ENCODE measurements around the gene CNTNAP2. TPM values are rescaled to one million over a fixed set of nuclear protein-coding genes. Genes with fewer than 3 reads are reported as not detected.
A peak's percentile ranks its signal among the peaks of the same experiment; 100 is the strongest.

The CNTNAP2 gene
- total and polyA plus RNA-seq, 9 of the 15 experiments (the other 6 are each of a cell fraction or from before 2014, with no cell fraction given), result 0.04 to 0.62 (median 0.09) TPM; not detected in 4

DNA sequence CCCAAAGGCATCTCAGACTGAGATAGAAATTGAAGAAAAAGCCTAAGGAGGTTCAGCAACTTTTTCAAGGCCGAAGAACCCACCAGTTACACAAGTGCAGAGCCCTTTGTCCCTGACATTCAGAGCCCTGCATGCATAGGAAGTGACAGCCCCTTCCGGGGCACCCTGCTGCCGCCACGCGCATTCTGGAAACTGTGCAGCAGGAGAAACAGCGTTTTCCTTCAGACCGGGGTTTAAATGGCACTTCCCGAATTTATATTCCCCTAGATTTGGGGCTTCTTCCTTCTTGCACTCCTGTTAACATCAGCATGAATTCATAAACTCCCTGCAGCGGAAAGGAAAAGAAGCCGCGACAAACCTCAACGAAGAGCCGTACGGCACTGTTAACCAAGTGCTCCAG lies 2283.5 kb downstream of the CNTNAP2 start:
- H3K79me2 ChIP-seq (ENCODE audit: control insufficient read depth, insufficient read depth, low read length), result no peaks in the 10 kb centered on the region
- no peak overlapping the region for H3K9ac ChIP-seq (ENCODE audit: insufficient read depth in 1 of 2, low read depth in 2 of 2, low read length in 2 of 2)
- ChIA-PET POLR2A (no interaction called here), CTCF (ENCODE audit: low intra/inter-chr PET ratio) (no interaction called here)
- 20% methylated on average over 14 of the region's 14 CpGs for WGBS (ENCODE audit: insufficient coverage, low coverage, missing lambda C conversion rate)
- H3K4me1 ChIP-seq (replicated peaks in 1 of 2; ENCODE audit: control insufficient read depth in 2 of 2, insufficient read depth in 2 of 2, low read length in 2 of 2), result no peaks in the 10 kb centered on the region
- no peak for DNase-seq (ENCODE audit: extremely low read depth in 1 of 4, low spot score in 3 of 4)
- no TSS peak for BruUV-seq (replicated peaks)
- H3K4me3 ChIP-seq, result no peak overlapping the region
- H3K9me1 ChIP-seq (ENCODE audit: control insufficient read depth, insufficient read depth, low read length), result no peaks in the 10 kb centered on the region
- no peaks in the 10 kb centered on the region for H3K36me3 ChIP-seq (ENCODE audit: control insufficient read depth, insufficient read depth, low read length)
- FAIRE-seq, result no peak
- H3K27me3 ChIP-seq (ENCODE audit: control insufficient read depth in 2 of 2, insufficient read depth in 2 of 2, low read length in 2 of 2), result peaks cover 43 to 47% of the 10 kb centered on the region in 2 experiments
- 0 out of 2 replicates have a peak, but pooled peaks cover 5% of the 10 kb centered on the region for H4K20me1 ChIP-seq (replicated peaks; ENCODE audit: control insufficient read depth, insufficient read depth, low read length)
- no peak overlapping the region for H3K27ac ChIP-seq (ENCODE audit: extremely low read depth, low read depth, low read length)
- TF ChIP-seq ELF1 (tag; IDR thresholded peaks at IDR 0.05) (0 out of 2 replicates have a peak, but pooled peaks have one; percentile 47), TCF7L2 (IDR thresholded peaks at IDR 0.05; ENCODE audit: low read depth, low read length) (no peak), LEF1 (IDR thresholded peaks at IDR 0.05) (no peak)
- ATAC-seq, result peak; percentile 46
- H2AFZ ChIP-seq (ENCODE audit: low read depth, low read length), result no peak overlapping the region
- intact Hi-C loops (cut with micrococcal nuclease), result no loop called here
- in situ Hi-C loops (cut with MboI), result no loop called here
- H3K4me2 ChIP-seq (ENCODE audit: insufficient read depth, low read length), result no peak overlapping the region
- no peaks in the 10 kb centered on the region for H3K9me3 ChIP-seq (replicated peaks; ENCODE audit: control insufficient read depth, insufficient read depth, low read depth, low read length)

DNA sequence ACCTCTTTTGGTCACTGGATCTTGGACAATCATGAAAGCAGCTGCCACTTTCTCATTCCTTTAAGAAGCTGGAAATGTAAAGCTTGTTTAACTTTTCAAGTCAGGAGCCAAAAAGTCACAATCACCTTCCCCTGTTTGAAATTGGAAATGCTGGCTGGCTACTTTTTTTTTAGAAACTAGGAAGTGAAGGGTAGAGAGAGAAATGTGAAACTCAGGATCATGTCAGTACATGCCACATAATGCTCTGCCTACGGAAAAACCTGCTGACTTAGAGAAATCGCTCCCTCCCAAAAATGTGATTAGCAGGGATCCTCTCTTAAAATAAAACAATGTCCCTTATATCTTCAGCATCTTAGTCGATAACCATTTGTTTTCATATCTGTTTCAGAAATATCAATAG lies 2285.6 kb downstream of the CNTNAP2 start:
- POLR2A ChIA-PET, result interaction anchor here (0.9 kb wide), 1 partner anchor 28 kb away, joined by 3 read pairs; no protein-coding TSS in a partner anchor
- in situ Hi-C loops (cut with MboI) (no loop called here), intact Hi-C loops (cut with micrococcal nuclease) (no loop called here)
- ATAC-seq (no peak), DNase-seq (ENCODE audit: extremely low read depth in 1 of 4, low spot score in 3 of 4) (no peak), FAIRE-seq (no peak)
- Histone ChIP-seq H3K79me2 (ENCODE audit: control insufficient read depth, insufficient read depth, low read length) (no peaks in the 10 kb centered on the region), H3K4me3 (no peak overlapping the region), H3K27ac (ENCODE audit: extremely low read depth, low read depth, low read length) (no peak overlapping the region), H3K4me1 (replicated peaks in 1 of 2; ENCODE audit: control insufficient read depth in 2 of 2, insufficient read depth in 2 of 2, low read length in 2 of 2) (no peaks in the 10 kb centered on the region), H2AFZ (ENCODE audit: low read depth, low read length) (no peak overlapping the region), H3K9me1 (ENCODE audit: control insufficient read depth, insufficient read depth, low read length) (no peaks in the 10 kb centered on the region), H4K20me1 (replicated peaks; ENCODE audit: control insufficient read depth, insufficient read depth, low read length) (0 out of 2 replicates have a peak, but pooled peaks cover 5% of the 10 kb centered on the region), H3K36me3 (ENCODE audit: control insufficient read depth, insufficient read depth, low read length) (no peaks in the 10 kb centered on the region), H3K9ac (ENCODE audit: insufficient read depth in 1 of 2, low read depth in 2 of 2, low read length in 2 of 2) (no peak overlapping the region), H3K9me3 (replicated peaks; ENCODE audit: control insufficient read depth, insufficient read depth, low read depth, low read length) (no peaks in the 10 kb centered on the region), H3K4me2 (ENCODE audit: insufficient read depth, low read length) (no peak overlapping the region), H3K27me3 (ENCODE audit: control insufficient read depth in 2 of 2, insufficient read depth in 2 of 2, low read length in 2 of 2) (peaks cover 31 to 37% of the 10 kb centered on the region in 2 experiments)
- CTCF ChIA-PET (ENCODE audit: low intra/inter-chr PET ratio), result no interaction called here
- BruUV-seq (replicated peaks), result no TSS peak
- WGBS (ENCODE audit: insufficient coverage, low coverage, missing lambda C conversion rate), result 0% methylated on average over 3 of the region's 3 CpGs
- TF ChIP-seq ZNF197 (CRISPR knock-in tag; IDR thresholded peaks at IDR 0.05; ENCODE audit: low read depth), result no peak
- TF ChIP-seq, protein P1, sequence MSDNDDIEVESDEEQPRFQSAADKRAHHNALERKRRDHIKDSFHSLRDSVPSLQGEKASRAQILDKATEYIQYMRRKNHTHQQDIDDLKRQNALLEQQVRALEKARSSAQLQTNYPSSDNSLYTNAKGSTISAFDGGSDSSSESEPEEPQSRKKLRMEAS (CRISPR knock-in tag; IDR thresholded peaks at IDR 0.05), result no peak
- peak; percentile 35; the same call in 1 of the 2 replicates for TF ChIP-seq C11orf30 (IDR thresholded peaks at IDR 0.05; ENCODE audit: low read depth)
- TF ChIP-seq, protein P2, sequence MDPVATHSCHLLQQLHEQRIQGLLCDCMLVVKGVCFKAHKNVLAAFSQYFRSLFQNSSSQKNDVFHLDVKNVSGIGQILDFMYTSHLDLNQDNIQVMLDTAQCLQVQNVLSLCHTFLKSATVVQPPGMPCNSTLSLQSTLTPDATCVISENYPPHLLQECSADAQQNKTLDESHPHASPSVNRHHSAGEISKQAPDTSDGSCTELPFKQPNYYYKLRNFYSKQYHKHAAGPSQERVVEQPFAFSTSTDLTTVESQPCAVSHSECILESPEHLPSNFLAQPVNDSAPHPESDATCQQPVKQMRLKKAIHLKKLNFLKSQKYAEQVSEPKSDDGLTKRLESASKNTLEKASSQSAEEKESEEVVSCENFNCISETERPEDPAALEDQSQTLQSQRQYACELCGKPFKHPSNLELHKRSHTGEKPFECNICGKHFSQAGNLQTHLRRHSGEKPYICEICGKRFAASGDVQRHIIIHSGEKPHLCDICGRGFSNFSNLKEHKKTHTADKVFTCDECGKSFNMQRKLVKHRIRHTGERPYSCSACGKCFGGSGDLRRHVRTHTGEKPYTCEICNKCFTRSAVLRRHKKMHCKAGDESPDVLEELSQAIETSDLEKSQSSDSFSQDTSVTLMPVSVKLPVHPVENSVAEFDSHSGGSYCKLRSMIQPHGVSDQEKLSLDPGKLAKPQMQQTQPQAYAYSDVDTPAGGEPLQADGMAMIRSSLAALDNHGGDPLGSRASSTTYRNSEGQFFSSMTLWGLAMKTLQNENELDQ (CRISPR knock-in tag; IDR thresholded peaks at IDR 0.05; ENCODE audit: borderline replicate concordance), result no peak
- TF ChIP-seq ZFPM2 (CRISPR knock-in tag; IDR thresholded peaks at IDR 0.05), result no peak
- no peak for TF ChIP-seq BRD4 (IDR thresholded peaks at IDR 0.05)
- no peak for TF ChIP-seq TCF7 (IDR thresholded peaks at IDR 0.05; ENCODE audit: borderline replicate concordance)
- TF ChIP-seq, protein P3, sequence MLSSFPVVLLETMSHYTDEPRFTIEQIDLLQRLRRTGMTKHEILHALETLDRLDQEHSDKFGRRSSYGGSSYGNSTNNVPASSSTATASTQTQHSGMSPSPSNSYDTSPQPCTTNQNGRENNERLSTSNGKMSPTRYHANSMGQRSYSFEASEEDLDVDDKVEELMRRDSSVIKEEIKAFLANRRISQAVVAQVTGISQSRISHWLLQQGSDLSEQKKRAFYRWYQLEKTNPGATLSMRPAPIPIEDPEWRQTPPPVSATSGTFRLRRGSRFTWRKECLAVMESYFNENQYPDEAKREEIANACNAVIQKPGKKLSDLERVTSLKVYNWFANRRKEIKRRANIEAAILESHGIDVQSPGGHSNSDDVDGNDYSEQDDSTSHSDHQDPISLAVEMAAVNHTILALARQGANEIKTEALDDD (IDR thresholded peaks at IDR 0.05), result no peak
- TF ChIP-seq, protein P4, sequence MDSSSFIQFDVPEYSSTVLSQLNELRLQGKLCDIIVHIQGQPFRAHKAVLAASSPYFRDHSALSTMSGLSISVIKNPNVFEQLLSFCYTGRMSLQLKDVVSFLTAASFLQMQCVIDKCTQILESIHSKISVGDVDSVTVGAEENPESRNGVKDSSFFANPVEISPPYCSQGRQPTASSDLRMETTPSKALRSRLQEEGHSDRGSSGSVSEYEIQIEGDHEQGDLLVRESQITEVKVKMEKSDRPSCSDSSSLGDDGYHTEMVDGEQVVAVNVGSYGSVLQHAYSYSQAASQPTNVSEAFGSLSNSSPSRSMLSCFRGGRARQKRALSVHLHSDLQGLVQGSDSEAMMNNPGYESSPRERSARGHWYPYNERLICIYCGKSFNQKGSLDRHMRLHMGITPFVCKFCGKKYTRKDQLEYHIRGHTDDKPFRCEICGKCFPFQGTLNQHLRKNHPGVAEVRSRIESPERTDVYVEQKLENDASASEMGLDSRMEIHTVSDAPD (CRISPR knock-in tag; IDR thresholded peaks at IDR 0.05), result no peak
